HG03571 (cell line): ENCODE measurements around the gene DZIP1L.

Experiments used
- ATAC-seq: cut with Tn5 transposase; IDR thresholded peaks from one replicate; pipeline ENCODE4 v1.9.1; 2021; ENCODE audit not compliant: unreplicated experiment

The DZIP1L gene

DNA sequence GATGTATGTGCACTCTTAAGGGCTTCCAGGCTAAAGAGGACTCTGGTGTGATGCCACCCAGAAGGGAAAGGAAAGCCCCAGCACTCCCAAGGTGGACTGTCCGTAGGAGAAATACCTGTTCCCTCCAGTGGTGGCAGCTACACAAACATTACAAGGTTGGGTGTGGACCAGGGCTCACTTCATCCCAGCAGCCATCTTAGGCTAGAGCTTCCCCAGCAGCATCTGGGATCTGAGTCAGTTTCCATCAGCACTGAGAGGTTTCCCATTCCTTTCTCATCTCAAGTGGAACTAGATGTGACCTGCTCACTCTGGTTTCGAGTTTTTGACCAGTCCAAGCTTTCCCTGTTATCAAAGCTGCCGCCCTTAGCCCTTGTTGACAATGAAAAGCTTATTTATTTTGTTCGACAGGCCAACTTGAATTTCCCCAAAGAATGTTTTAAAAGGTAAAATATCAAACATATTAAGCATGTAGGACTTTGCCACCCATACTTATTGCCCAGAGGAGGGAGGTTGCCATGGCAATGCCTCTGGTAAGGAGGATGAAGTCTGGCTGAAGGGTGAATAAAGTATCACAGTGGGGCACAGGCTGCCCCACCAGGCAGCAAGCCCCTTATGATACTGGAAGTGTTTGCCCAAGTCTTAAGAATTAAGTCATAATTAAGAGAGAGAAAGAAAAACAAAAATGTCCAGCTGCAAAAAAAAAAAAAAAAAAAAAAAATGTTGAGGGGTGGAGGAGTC, 76.5 kb downstream of the DZIP1L start:
- no peak for ATAC-seq

DNA sequence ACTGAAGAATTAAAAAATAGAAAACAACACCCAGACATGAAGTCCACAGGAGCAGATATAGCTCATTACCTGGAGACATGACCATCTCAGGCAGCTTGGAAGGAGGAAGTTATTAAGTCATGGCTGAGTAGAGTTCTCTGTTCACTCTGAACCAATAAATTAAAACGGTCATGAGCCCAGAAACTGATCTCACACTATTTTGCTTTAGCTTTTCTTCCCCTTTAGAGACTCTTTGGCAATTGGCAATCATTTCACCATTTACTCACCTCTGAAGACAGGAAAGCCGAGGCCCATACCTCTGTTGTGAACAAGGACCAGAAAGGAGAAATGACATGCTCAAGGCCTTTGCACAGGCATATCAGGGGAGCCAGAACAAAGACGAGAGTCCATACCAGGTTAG, 78.8 kb downstream of the DZIP1L start:
- ATAC-seq = peak; percentile 35

DNA sequence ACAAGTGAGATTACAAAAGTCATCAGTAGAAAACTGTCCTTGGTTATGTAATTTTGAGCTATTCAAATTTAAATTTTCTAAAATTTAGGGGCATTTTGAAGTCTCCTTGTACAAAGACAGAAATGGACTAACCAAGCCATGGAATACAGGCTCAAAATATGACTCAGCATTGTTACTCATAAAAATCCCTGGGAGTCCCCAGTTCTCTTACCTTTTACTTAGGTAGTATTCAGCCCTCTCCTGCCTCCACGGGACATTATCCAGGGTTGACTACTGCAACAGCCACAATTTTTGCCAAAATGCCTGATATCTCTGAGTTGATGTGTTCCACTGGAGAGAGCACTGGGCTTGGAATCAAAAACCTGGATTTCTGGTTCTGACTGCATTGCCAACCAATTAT, 80.5 kb downstream of the DZIP1L start:
- no peak for ATAC-seq

DNA sequence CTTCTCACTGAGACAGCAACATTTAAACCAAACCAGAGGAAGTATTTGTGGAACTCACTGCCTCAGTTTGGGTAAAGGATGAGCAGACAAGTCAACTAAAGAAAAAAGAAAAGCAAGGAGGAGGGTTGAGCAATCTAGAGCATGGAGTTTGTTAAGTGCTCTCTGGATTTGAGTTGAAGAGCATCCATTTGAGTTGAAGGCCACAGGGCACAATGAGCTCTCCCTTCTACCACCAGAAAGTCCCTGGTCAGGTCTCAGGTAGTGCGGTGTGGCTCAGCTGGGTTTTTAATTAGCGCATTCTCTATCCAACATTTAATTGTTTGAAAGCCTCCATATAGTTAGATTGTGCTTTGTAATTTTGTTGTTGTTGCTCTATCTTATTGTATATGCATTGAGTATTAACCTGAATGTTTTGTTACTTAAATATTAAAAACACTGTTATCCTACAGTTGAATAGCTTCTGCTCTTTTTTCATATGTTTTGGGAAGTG, 82.2 kb downstream of the DZIP1L start:
- ATAC-seq = no peak

DNA sequence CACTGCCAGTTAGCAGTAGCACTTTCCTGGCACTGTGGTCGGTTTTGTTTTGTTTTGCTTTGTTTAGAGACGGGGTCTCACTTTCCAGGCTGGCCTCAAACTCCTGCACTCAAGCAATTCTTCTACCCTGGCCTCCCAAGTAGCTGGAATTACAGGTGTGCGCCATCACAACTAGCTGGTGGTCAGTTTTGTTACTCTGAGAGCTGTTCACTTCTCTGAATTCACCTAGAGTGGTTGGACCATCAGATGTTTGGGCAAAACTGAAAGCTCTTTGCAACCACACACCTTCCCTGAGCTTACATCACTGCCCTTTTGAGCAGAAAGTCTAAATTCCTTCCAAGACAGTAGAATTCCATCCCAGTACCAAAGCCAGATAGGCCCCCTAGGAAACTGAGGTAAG, 82.8 kb downstream of the DZIP1L start:
- ATAC-seq = no peak

DNA sequence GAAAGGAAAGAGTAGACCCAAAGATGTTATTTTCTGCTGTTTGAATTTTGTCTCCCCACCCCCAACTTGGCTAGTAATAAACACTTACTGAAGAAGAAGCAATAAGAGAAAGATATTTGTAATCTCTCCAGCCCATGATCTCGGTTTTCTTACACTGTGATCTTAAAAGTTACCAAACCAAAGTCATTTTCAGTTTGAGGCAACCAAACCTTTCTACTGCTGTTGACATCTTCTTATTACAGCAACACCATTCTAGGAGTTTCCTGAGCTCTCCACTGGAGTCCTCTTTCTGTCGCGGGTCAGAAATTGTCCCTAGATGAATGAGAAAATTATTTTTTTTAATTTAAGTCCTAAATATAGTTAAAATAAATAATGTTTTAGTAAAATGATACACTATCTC, 83.9 kb downstream of the DZIP1L start:
- ATAC-seq = no peak

DNA sequence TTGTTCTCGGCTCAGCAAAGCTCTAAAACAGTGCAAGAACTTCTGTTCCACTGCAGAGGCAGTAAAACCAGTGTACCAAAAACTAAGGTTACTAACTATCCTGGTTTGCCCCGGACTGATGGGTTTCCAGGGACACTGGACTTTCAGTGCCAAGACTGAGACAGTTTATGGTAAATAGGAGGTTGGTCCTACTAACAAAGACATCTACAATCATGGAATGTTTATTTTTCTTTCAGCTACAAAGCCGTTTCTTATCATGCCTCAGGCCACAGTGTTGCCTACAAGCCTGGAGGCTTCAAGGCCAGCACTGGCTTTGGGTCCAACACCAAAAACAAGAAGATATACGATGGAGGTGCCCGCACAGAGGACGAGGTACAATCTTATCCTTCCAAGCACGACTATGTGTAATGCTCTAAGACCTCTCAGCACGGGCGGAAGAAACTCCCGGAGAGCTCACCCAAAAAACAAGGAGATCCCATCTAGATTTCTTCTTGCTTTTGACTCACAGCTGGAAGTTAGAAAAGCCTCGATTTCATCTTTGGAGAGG, 84.6 kb downstream of the DZIP1L start:
- ATAC-seq = no peak

DNA sequence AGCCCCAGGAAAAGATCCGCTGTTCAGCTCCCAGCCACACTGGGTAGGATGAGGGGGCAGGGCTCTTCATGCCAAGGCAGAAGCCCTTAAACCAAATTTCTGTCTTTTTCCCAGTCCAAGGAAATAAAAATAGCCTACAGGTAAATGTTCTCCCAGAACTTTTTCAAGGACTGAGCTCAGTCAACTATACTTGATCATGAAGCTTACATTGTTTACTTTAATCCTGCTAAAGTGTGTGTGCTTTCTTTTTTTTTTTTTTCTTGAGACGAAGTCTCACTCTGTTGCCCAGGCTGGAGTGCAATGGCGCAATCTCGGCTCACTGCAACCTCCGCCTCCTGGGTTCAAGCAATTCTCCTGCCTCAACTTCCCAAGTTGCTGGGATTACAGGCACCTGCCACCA, 87.6 kb downstream of the DZIP1L start:
- no peak for ATAC-seq

DNA sequence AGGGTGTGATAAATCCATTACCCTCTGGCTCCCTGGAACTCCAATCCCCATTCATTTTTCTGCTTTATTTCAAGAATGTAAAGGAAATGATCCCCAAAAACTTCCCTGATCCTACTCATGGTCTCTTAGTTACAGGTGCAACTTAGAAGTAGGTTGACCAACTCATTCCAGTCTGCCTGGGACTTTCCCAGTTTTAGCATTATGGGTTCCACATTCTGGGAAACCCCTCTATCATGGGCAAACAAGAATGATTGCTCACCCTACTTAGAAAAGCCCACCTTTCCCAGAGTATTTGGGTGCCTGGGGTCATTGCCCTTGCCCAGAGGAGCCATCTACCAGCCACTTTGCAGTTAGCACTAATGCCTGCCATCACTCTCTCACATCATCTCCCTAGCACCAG, 89.9 kb downstream of the DZIP1L start:
- ATAC-seq = no peak

DNA sequence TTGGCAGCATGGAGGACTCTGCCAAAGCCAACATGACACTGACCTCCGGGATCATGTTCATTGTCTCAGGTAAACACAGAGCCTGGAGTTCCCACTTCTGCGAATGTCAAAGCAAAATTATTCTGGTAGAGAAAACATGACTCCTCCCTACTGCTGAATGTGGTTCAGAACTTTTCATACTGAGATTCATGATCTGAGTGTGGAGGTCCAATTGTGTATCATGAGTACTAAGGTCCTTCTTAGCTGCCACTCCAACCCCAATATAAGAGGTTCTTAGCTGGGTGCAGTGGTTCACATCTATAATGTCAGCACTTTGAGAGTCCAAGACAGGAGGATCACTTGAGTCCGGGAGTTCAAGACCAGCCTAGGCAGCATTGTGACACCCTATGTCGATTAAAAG, 91.7 kb downstream of the DZIP1L start:
- ATAC-seq = no peak

DNA sequence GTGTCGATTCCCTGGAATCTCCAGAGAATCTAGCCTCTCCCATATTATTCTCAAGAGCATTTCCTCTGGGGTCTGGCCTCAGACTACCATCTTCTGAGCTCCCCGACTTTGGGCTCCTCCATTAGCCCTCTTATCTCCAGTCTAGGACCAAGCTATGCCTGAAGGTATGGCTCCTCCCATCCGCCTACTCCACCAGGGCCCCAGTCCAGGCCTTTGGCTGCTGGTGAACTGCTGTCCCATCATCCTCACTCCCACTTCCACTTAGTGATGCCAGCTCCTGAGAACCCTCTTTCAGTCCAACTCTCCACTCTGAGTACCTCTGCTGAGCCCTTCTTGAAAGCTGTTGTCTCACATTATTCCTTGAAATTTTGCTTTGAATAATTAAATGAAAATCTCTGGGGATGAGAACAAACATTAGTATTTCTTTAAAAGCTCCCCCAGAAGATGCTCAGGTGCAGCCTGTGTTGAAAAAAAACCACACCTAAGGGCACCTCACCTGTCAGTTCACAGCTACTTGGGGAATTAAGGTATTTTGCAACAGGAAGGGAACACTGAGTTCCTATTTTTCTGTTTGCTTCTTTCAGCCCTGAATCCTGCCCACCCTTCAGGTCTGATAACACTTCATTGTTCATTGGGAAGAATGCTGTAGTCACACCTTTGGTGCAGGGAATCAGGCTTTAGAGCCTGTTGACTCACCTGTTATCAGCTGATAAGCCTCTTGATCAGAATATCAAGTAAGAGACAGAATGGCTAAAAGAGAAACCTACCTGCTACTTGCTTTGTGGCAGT, 95.9 kb downstream of the DZIP1L start:
- no peak for ATAC-seq

DNA sequence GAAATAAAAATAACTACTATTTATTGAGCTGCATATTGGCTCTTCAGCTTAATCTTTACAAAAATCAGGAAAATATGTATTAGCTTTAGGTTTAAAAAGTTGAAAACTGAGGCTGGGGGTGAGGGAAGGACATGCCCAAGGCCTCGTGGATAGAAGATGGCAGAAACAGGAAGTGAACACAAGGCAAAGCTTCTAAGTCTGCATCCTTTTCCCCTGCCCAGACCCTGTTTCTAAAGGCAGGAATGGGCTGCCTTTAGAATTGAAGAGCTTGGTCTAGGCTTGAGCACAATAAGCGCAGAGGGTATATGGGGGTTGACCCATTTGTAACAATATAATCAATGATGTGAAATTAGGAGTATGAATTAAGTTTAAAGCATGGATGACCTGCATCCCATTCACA, 99.3 kb downstream of the DZIP1L start:
- ATAC-seq = no peak

DNA sequence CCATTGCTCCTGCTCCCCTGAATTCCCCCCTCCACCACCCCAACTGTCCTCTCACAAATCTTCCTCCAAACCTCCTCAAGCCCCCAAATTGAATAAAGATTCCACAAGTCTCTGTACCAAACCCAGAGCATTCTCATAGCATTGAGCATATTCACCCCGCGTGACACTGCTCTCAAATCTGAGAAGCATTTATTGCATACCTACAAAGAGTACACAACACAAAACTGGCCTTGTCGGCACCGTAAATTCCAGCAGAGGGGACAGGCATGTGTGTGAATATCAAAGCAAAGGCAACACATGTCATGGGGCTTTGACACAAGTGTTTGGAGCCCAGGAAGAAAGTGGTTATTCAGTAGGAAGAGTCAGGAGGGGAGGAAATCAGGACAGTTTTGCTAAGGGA, 102.9 kb downstream of the DZIP1L start:
- ATAC-seq = no peak
